HepG2 (cell line): ENCODE data around the gene TPO.

ENCODE experiments used
- CTCF ChIP-seq: sonication (generic); formaldehyde crosslinking; IDR thresholded peaks from 2 replicates; pipeline ENCODE4 v1.5.0; 2020; ENCODE audit warnings: mild to moderate bottlenecking, missing genetic modification reagents, moderate library complexity
- E2F2 ChIP-seq: sonication (generic); formaldehyde crosslinking; IDR thresholded peaks from 2 replicates; pipeline ENCODE4 v1.4.0; 2020; ENCODE audit warnings: missing genetic modification reagents, borderline replicate concordance
- FOXA1 ChIP-seq, 2 experiments: fragments of 450-650 bp in 1 of 2; sonication (generic) in 1 of 2; formaldehyde crosslinking in 1 of 2; IDR thresholded peaks; 2 replicates each; pipeline versions ENCODE4 v1.4.0 to v1.6.1; 2016 to 2020; ENCODE audit warnings: missing genetic modification reagents in 1 of 2
- NR2F6 ChIP-seq, 2 experiments: IDR thresholded peaks; 2 replicates each; pipeline ENCODE4 v1.6.1; 2016; ENCODE audit warnings: antibody characterized with exemption in 1 of 2, mild to moderate bottlenecking in 1 of 2
- RBM39 ChIP-seq: fragments of 200-400 bp; formaldehyde crosslinking; IDR thresholded peaks from one replicate; pipeline ENCODE4 v1.6.1; 2018; ENCODE audit warnings: antibody characterized with exemption, mild to moderate bottlenecking, low read depth, low read length; ENCODE audit not compliant: poor library complexity, severe bottlenecking
- TARDBP ChIP-seq: sonication (generic); formaldehyde crosslinking; IDR thresholded peaks from 2 replicates; pipeline ENCODE4 v1.8.0; 2022; ENCODE audit warnings: mild to moderate bottlenecking, missing genetic modification reagents
- TEAD3 ChIP-seq: optimal IDR thresholded peaks from 2 replicates; pipeline ENCODE3; 2016; ENCODE audit warnings: borderline replicate concordance
- ZHX1 ChIP-seq: sonication (generic); formaldehyde crosslinking; IDR thresholded peaks from 2 replicates; pipeline ENCODE4 v1.8.1; 2022; ENCODE audit warnings: low read depth, mild to moderate bottlenecking, missing genetic modification reagents
- TF ChIP-seq, protein P1 (sequence below): IDR thresholded peaks from 2 replicates; pipeline ENCODE4 v1.6.1; 2016; ENCODE audit warnings: low read depth, missing genetic modification reagents, missing compliant biosample characterization

DNA sequence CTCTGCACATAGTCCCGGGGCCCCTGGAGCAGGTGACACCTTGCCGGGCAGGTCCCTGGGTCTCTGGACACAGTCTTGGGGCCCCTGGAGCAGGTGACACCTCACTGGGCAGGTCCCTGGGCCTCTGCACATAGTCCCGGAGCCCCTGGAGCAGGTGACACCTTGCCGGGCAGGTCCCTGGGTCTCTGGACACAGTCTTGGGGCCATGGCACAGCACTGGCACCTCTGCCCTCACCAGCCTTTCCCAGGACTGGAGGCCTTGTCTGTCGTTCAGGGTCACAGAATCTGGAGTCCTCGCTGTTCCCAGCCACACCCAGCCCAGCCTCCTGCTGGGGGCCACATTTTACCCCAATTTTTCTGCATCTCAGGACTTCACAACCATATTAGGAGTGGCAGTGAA is 2.2 kb downstream of the TPO start:
- no peak for TF ChIP-seq NR2F6 (IDR thresholded peaks at IDR 0.05)
- TF ChIP-seq NR2F6 (CRISPR knock-in tag; IDR thresholded peaks at IDR 0.05), result no peak
- no peak for TF ChIP-seq CTCF
- TF ChIP-seq TARDBP (CRISPR knock-in tag), result no peak
- TF ChIP-seq, protein P1, sequence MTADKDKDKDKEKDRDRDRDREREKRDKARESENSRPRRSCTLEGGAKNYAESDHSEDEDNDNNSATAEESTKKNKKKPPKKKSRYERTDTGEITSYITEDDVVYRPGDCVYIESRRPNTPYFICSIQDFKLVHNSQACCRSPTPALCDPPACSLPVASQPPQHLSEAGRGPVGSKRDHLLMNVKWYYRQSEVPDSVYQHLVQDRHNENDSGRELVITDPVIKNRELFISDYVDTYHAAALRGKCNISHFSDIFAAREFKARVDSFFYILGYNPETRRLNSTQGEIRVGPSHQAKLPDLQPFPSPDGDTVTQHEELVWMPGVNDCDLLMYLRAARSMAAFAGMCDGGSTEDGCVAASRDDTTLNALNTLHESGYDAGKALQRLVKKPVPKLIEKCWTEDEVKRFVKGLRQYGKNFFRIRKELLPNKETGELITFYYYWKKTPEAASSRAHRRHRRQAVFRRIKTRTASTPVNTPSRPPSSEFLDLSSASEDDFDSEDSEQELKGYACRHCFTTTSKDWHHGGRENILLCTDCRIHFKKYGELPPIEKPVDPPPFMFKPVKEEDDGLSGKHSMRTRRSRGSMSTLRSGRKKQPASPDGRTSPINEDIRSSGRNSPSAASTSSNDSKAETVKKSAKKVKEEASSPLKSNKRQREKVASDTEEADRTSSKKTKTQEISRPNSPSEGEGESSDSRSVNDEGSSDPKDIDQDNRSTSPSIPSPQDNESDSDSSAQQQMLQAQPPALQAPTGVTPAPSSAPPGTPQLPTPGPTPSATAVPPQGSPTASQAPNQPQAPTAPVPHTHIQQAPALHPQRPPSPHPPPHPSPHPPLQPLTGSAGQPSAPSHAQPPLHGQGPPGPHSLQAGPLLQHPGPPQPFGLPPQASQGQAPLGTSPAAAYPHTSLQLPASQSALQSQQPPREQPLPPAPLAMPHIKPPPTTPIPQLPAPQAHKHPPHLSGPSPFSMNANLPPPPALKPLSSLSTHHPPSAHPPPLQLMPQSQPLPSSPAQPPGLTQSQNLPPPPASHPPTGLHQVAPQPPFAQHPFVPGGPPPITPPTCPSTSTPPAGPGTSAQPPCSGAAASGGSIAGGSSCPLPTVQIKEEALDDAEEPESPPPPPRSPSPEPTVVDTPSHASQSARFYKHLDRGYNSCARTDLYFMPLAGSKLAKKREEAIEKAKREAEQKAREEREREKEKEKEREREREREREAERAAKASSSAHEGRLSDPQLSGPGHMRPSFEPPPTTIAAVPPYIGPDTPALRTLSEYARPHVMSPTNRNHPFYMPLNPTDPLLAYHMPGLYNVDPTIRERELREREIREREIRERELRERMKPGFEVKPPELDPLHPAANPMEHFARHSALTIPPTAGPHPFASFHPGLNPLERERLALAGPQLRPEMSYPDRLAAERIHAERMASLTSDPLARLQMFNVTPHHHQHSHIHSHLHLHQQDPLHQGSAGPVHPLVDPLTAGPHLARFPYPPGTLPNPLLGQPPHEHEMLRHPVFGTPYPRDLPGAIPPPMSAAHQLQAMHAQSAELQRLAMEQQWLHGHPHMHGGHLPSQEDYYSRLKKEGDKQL (CRISPR knock-in tag), result no peak
- no peak for TF ChIP-seq TEAD3 (CRISPR knock-in tag)
- no peak for TF ChIP-seq E2F2 (CRISPR knock-in tag)
- TF ChIP-seq FOXA1 (IDR thresholded peaks at IDR 0.05), result no peak
- no peak for TF ChIP-seq FOXA1 (CRISPR knock-in tag; IDR thresholded peaks at IDR 0.05)
- no peak for TF ChIP-seq ZHX1 (CRISPR knock-in tag)
- no peak for TF ChIP-seq RBM39
